Activated CD4-positive, CD25-positive, alpha-beta regulatory T cell treated with anti-CD3 and anti-CD28 coated beads, Interleukin-2, amount 50 U/mL, for 72 hours (primary cell): ENCODE measurements around the gene ZNF383.
"Not testable (repeated sequence)": the region's sequence is repeated elsewhere in the genome, so short reads cannot be mapped to it uniquely, and the experiment has no call there.

ENCODE experiments used
- DNase-seq: peaks from one replicate; pipeline ENCODE4 v3.0.0; 2021

The ZNF383 gene

GRCh38 chr19:37217775-37218591 lies at the start of gene ZNF383:
ZNF383 (plus strand) TSS chr19:37218214; CDS start chr19:37230454, 12,240 bp downstream.
- peak; percentile 80 for DNase-seq

GRCh38 chr19:37172368-37173366 lies 45.3 kb upstream of the ZNF383 start, which contains the start of gene ZNF585A:
ZNF585A (minus strand) TSS chr19:37172695; CDS start chr19:37169910, 2,785 bp downstream.
- peak; percentile 79 for DNase-seq

GRCh38 chr19:37186071-37186470 lies 31.9 kb upstream of the ZNF383 start:
- not testable (repeated sequence) for DNase-seq

GRCh38 chr19:37195248-37195647 lies 22.8 kb upstream of the ZNF383 start:
- not testable (repeated sequence) for DNase-seq

GRCh38 chr19:37197115-37197514 lies 20.9 kb upstream of the ZNF383 start:
- not testable (repeated sequence) for DNase-seq

- DNase-seq: no peak
Measured at GRCh38 chr19:37197768-37198167, 20.2 kb upstream of the ZNF383 start.

GRCh38 chr19:37217480-37217774 lies 587 bp upstream of the ZNF383 start:
- DNase-seq: no peak

- no peak for DNase-seq
Measured at GRCh38 chr19:37218592-37218935, 550 bp downstream of the ZNF383 start.

GRCh38 chr19:37220383-37220782 lies 2.4 kb downstream of the ZNF383 start:
- DNase-seq: no peak

GRCh38 chr19:37221136-37221535 lies 3.1 kb downstream of the ZNF383 start:
- no peak for DNase-seq

GRCh38 chr19:37226248-37226647 lies 8.2 kb downstream of the ZNF383 start:
- DNase-seq: no peak

GRCh38 chr19:37227996-37228395 lies 10.0 kb downstream of the ZNF383 start:
- peak; percentile 47 for DNase-seq

GRCh38 chr19:37243206-37243632 lies 25.2 kb downstream of the ZNF383 start:
- no peak for DNase-seq

GRCh38 chr19:37251308-37252229 lies 33.6 kb downstream of the ZNF383 start:
- DNase-seq: peak; percentile 40

- not testable (repeated sequence) for DNase-seq
Measured at GRCh38 chr19:37263028-37263427, 45.0 kb downstream of the ZNF383 start.

GRCh38 chr19:37267005-37267404 lies 49.0 kb downstream of the ZNF383 start:
- DNase-seq: not testable (repeated sequence)

- not testable (repeated sequence) for DNase-seq
Measured at GRCh38 chr19:37267755-37268154, 49.7 kb downstream of the ZNF383 start.

GRCh38 chr19:37280656-37281055 lies 62.6 kb downstream of the ZNF383 start:
- DNase-seq: not testable (repeated sequence)

- not testable (repeated sequence) for DNase-seq
Measured at GRCh38 chr19:37284020-37284419, 66.0 kb downstream of the ZNF383 start.

- DNase-seq: peak; percentile 49
Measured at GRCh38 chr19:37289229-37289628, 71.2 kb downstream of the ZNF383 start.

GRCh38 chr19:37292998-37293939 lies 75.3 kb downstream of the ZNF383 start:
- DNase-seq: peak; percentile 42
